ENCODE measurements around the gene METRN.

METRN gene

GRCh38 chr16:694863-695354 is 20.0 kb upstream of the METRN start:
- FAIRE-seq: no peak
- DNase-seq (ENCODE audit: insufficient read length, low spot score): no peak
- no peak for TF ChIP-seq CTCF (IDR thresholded peaks at IDR 0.05; ENCODE audit: insufficient read depth, missing control alignments)

GRCh38 chr16:695355-696089 is 19.4 kb upstream of the METRN start:
- no peak for FAIRE-seq

GRCh38 chr16:698911-699671 is 15.8 kb upstream of the METRN start:
- no peak for TF ChIP-seq CTCF (IDR thresholded peaks at IDR 0.05; ENCODE audit: insufficient read depth, missing control alignments)
- DNase-seq (ENCODE audit: insufficient read length, low spot score) (no peak), FAIRE-seq (no peak)

More at GRCh38 chr16:695355-696089, 19.4 kb upstream of the METRN start:
- no peak for DNase-seq (ENCODE audit: insufficient read length, low spot score)
- no peak for TF ChIP-seq CTCF (IDR thresholded peaks at IDR 0.05; ENCODE audit: insufficient read depth, missing control alignments)

- no peak for TF ChIP-seq CTCF (IDR thresholded peaks at IDR 0.05; ENCODE audit: insufficient read depth, missing control alignments)
- no peak for FAIRE-seq
- no peak for DNase-seq (ENCODE audit: insufficient read length, low spot score)
Observed at GRCh38 chr16:700684-701584, 14.0 kb upstream of the METRN start.

GRCh38 chr16:702341-702740 is 12.6 kb upstream of the METRN start:
- no peak for TF ChIP-seq CTCF (IDR thresholded peaks at IDR 0.05; ENCODE audit: insufficient read depth, missing control alignments)
- no peak for DNase-seq (ENCODE audit: insufficient read length, low spot score)
- no peak for FAIRE-seq

GRCh38 chr16:703406-703805 is 11.5 kb upstream of the METRN start:
- no peak for FAIRE-seq
- no peak for DNase-seq (ENCODE audit: insufficient read length, low spot score)
- no peak for TF ChIP-seq CTCF (IDR thresholded peaks at IDR 0.05; ENCODE audit: insufficient read depth, missing control alignments)
